WTC11 (cell line): ENCODE results near the gene BCAS1. TPM values are rescaled to one million over a fixed set of nuclear protein-coding genes. Genes with fewer than 3 reads are reported as not detected.

Experiments
- ATAC-seq: fragments of 200-7000 bp; cut with Tn5 transposase; 2 replicates; pipeline ENCODE4 v1.10.0; 2021; ENCODE audit warnings: mild to moderate bottlenecking, moderate library complexity
- CTCF ChIA-PET: fragments of 300-600 bp; sonication (Branson Sonifier 250); formaldehyde crosslinking; loops from one replicate; lab custom pipeline; 2021; ENCODE audit warnings: antibody characterized with exemption; lab: Charles Lee
- POLR2A ChIA-PET: fragments of 350-600 bp; sonication (Branson Sonifier 250); formaldehyde crosslinking; loops from one replicate; lab custom pipeline; 2021; ENCODE audit warnings: antibody characterized with exemption; lab: Charles Lee
- DNase-seq: peaks from one replicate; pipeline ENCODE4 v3.0.0; 2021; ENCODE audit warnings: low spot score
- H3K27ac Mint-ChIP-seq: 2 replicates; pipeline ENCODE4 v1.8.0; 2021; ENCODE audit warnings: mixed read lengths
- H3K27me3 Mint-ChIP-seq: 2 replicates; pipeline ENCODE4 v1.8.0; 2021; ENCODE audit warnings: low read depth, mild to moderate bottlenecking, moderate library complexity, mixed read lengths
- H3K36me3 Mint-ChIP-seq: 2 replicates; pipeline ENCODE4 v1.8.0; 2021; ENCODE audit warnings: mixed read lengths
- H3K4me1 Mint-ChIP-seq: 2 replicates; pipeline ENCODE4 v1.8.0; 2022; ENCODE audit warnings: mixed read lengths
- H3K4me3 Mint-ChIP-seq: 2 replicates; pipeline ENCODE4 v1.8.0; 2021; ENCODE audit warnings: mild to moderate bottlenecking, moderate library complexity, mixed read lengths
- H3K9me3 Mint-ChIP-seq: 2 replicates; pipeline ENCODE4 v1.8.0; 2021; ENCODE audit warnings: mixed read lengths
- CREM ChIP-seq: sonication (generic); formaldehyde crosslinking; IDR thresholded peaks from 2 replicates; pipeline ENCODE4 v1.8.1; 2022; ENCODE audit warnings: mild to moderate bottlenecking, missing genetic modification reagents, moderate library complexity
- E2F1 ChIP-seq: sonication (generic); formaldehyde crosslinking; IDR thresholded peaks from 2 replicates; pipeline ENCODE4 v1.8.0; 2022; ENCODE audit warnings: mild to moderate bottlenecking, missing genetic modification reagents
- E2F4 ChIP-seq: sonication (generic); formaldehyde crosslinking; IDR thresholded peaks from 2 replicates; pipeline ENCODE4 v1.8.1; 2022; ENCODE audit warnings: low read depth, mild to moderate bottlenecking, moderate library complexity, missing genetic modification reagents, borderline replicate concordance
- ERG ChIP-seq: fragments of 250-450 bp; sonication (Bioruptor Pico); IDR thresholded peaks from 2 replicates; pipeline ENCODE4 v1.8.0; 2021; ENCODE audit warnings: mild to moderate bottlenecking
- FOXK1 ChIP-seq: sonication (generic); formaldehyde crosslinking; IDR thresholded peaks from 2 replicates; pipeline ENCODE4 v1.8.0; 2022; ENCODE audit warnings: mild to moderate bottlenecking, moderate library complexity, missing genetic modification reagents
- GTF2I ChIP-seq: fragments of 250-450 bp; sonication (Bioruptor Pico); conservative IDR thresholded peaks from 2 replicates; pipeline ENCODE4 v1.4.0; 2021; ENCODE audit warnings: mild to moderate bottlenecking
- HMGXB4 ChIP-seq: sonication (generic); formaldehyde crosslinking; IDR thresholded peaks from 2 replicates; pipeline ENCODE4 v1.8.1; 2023; ENCODE audit warnings: mild to moderate bottlenecking, moderate library complexity, missing genetic modification reagents
- MAX ChIP-seq: sonication (generic); formaldehyde crosslinking; IDR thresholded peaks from 2 replicates; pipeline ENCODE4 v1.8.0; 2022; ENCODE audit warnings: mild to moderate bottlenecking, missing genetic modification reagents
- NFATC4 ChIP-seq: fragments of 250-450 bp; sonication (Bioruptor Pico); IDR thresholded peaks from 2 replicates; pipeline ENCODE4 v1.9.0; 2021; ENCODE audit warnings: mild to moderate bottlenecking
- NR1H2 ChIP-seq: sonication (generic); formaldehyde crosslinking; IDR thresholded peaks from 2 replicates; pipeline ENCODE4 v1.9.0; 2021; ENCODE audit warnings: mild to moderate bottlenecking, moderate library complexity, missing genetic modification reagents
- NR3C1 ChIP-seq: sonication (generic); formaldehyde crosslinking; conservative IDR thresholded peaks from 2 replicates; pipeline ENCODE4 v1.8.1; 2023; ENCODE audit warnings: low read depth, mild to moderate bottlenecking, missing genetic modification reagents
- RORB ChIP-seq: fragments of 250-450 bp; sonication (Bioruptor Pico); IDR thresholded peaks from 2 replicates; pipeline ENCODE4 v1.9.0; 2021; ENCODE audit warnings: mild to moderate bottlenecking
- SP1 ChIP-seq: sonication (generic); formaldehyde crosslinking; conservative IDR thresholded peaks from 2 replicates; pipeline ENCODE4 v1.8.1; 2022; ENCODE audit warnings: missing genetic modification reagents
- TCF7 ChIP-seq: sonication (generic); formaldehyde crosslinking; IDR thresholded peaks from 2 replicates; pipeline ENCODE4 v1.8.0; 2022; ENCODE audit warnings: mild to moderate bottlenecking, low read depth, missing genetic modification reagents, moderate library complexity
- TEAD4 ChIP-seq: sonication (generic); formaldehyde crosslinking; IDR thresholded peaks from 2 replicates; pipeline ENCODE4 v1.8.0; 2022; ENCODE audit warnings: mild to moderate bottlenecking, missing genetic modification reagents
- USF2 ChIP-seq: sonication (generic); formaldehyde crosslinking; IDR thresholded peaks from 2 replicates; pipeline ENCODE4 v1.8.1; 2023; ENCODE audit warnings: mild to moderate bottlenecking, missing genetic modification reagents, moderate library complexity
- ZBTB21 ChIP-seq: sonication (generic); formaldehyde crosslinking; IDR thresholded peaks from 2 replicates; pipeline ENCODE4 v1.8.1; 2023; ENCODE audit warnings: mild to moderate bottlenecking, missing genetic modification reagents, borderline replicate concordance
- ZBTB43 ChIP-seq: sonication (generic); formaldehyde crosslinking; IDR thresholded peaks from 2 replicates; pipeline ENCODE4 v1.8.1; 2023; ENCODE audit warnings: mild to moderate bottlenecking, missing genetic modification reagents
- ZNF121 ChIP-seq: sonication (generic); formaldehyde crosslinking; IDR thresholded peaks from 2 replicates; pipeline ENCODE4 v1.8.0; 2023; ENCODE audit warnings: missing genetic modification reagents
- ZNF219 ChIP-seq: sonication (generic); formaldehyde crosslinking; IDR thresholded peaks from 2 replicates; pipeline ENCODE4 v1.8.0; 2023; ENCODE audit warnings: missing genetic modification reagents, mild to moderate bottlenecking, borderline replicate concordance
- ZNF232 ChIP-seq: sonication (generic); formaldehyde crosslinking; IDR thresholded peaks from 2 replicates; pipeline ENCODE4 v1.8.0; 2022; ENCODE audit warnings: mild to moderate bottlenecking, missing genetic modification reagents
- ZNF396 ChIP-seq: fragments of 250-450 bp; sonication (Bioruptor Pico); IDR thresholded peaks from 2 replicates; pipeline ENCODE4 v1.8.0; 2021; ENCODE audit warnings: mild to moderate bottlenecking, moderate library complexity, borderline replicate concordance
- ZNF416 ChIP-seq: fragments of 250-450 bp; sonication (Bioruptor Pico); IDR thresholded peaks from 2 replicates; pipeline ENCODE4 v1.9.0; 2021; ENCODE audit warnings: mild to moderate bottlenecking, inconsistent platforms
- ZNF671 ChIP-seq: fragments of 250-450 bp; sonication (Bioruptor Pico); IDR thresholded peaks from 2 replicates; pipeline ENCODE4 v1.8.0; 2021; ENCODE audit warnings: mild to moderate bottlenecking
- total RNA-seq: library from RNA; stranded (reverse); gene quantifications from 3 replicates; pipeline ENCODE4 v1.2.3, GENCODE V29; 2021

Gene BCAS1
- total RNA-seq, 1 experiment from 2014 or later: 0.11 TPM

GRCh38 chr20:54029643-54030042, 40.8 kb downstream of the BCAS1 start (continued):
- TF ChIP-seq HMGXB4 (CRISPR knock-in tag): no peak
- TF ChIP-seq NFATC4 (CRISPR knock-in tag): no peak
- TF ChIP-seq USF2 (CRISPR knock-in tag): no peak
- no peak for TF ChIP-seq E2F4
- no peak for TF ChIP-seq NR1H2 (CRISPR knock-in tag)
- no peak for TF ChIP-seq SP1 (CRISPR knock-in tag)
- TF ChIP-seq TEAD4 (CRISPR knock-in tag): no peak
- no peak for TF ChIP-seq RORB (CRISPR knock-in tag)
- TF ChIP-seq E2F1 (CRISPR knock-in tag): no peak
- TF ChIP-seq MAX (CRISPR knock-in tag): no peak
- no peak for TF ChIP-seq NR3C1 (CRISPR knock-in tag)
- TF ChIP-seq GTF2I (CRISPR knock-in tag): no peak
- no peak for TF ChIP-seq ZBTB43 (CRISPR knock-in tag)
- TF ChIP-seq ZNF121 (CRISPR knock-in tag): no peak

GRCh38 chr20:54029176-54029575, 41.2 kb downstream of the BCAS1 start:
- DNase-seq (no peak), ATAC-seq (no peak)
- no peak overlapping the region for H3K4me3 Mint-ChIP-seq
- POLR2A ChIA-PET: no interaction called here
- no peaks in the 10 kb centered on the region for H3K36me3 Mint-ChIP-seq
- CTCF ChIA-PET: no interaction called here
- H3K9me3 Mint-ChIP-seq: peaks cover 7% of the 10 kb centered on the region; the same call in 1 of the 2 replicates
- H3K27me3 Mint-ChIP-seq: no peaks in the 10 kb centered on the region
- peaks cover 12% of the 10 kb centered on the region for H3K4me1 Mint-ChIP-seq
- H3K27ac Mint-ChIP-seq: no peak overlapping the region
- TF ChIP-seq TCF7 (CRISPR knock-in tag) (no peak), FOXK1 (CRISPR knock-in tag) (no peak), SP1 (CRISPR knock-in tag) (no peak), ERG (no peak), ZBTB21 (CRISPR knock-in tag) (no peak), ZNF416 (CRISPR knock-in tag) (no peak), ZNF232 (CRISPR knock-in tag) (no peak), CREM (CRISPR knock-in tag) (no peak), ZNF219 (CRISPR knock-in tag) (no peak), ZNF671 (CRISPR knock-in tag) (no peak), ZNF396 (no peak), E2F1 (CRISPR knock-in tag) (no peak)
